ENCODE results near the gene HCN2. TPM values are rescaled to one million over a fixed set of nuclear protein-coding genes. Genes with fewer than 3 reads are reported as not detected.

Gene HCN2
- total RNA-seq, 3 donors from 2014 or later (not counting 1 experiment from before 2014, with no cell fraction given): 0.96 to 1.6 (median 1.1) TPM

- Mint-ChIP-seq H3K27me3 (ENCODE audit: low read depth in 2 of 2) (no peaks in the 10 kb centered on the region), H3K4me1 (peaks cover 26 to 35% of the 10 kb centered on the region in 2 donors), H3K36me3 (no peaks in the 10 kb centered on the region), H3K9me3 (no peaks in the 10 kb centered on the region), H3K4me3 (no peak overlapping the region), H3K27ac (peak overlapping the region; percentile 69 to 71)
- no peaks in the 10 kb centered on the region for H3K36me3 ChIP-seq (ENCODE audit: control insufficient read depth, insufficient read depth, low read length)
- ATAC-seq (no peak), DNase-seq (peak in 1 of 2 donors; percentile 24)
- H3K27me3 ChIP-seq (ENCODE audit: control insufficient read depth, insufficient read depth, low read length): no peaks in the 10 kb centered on the region
- WGBS (ENCODE audit: insufficient coverage): 92% methylated on average over 15 of the region's 25 CpGs
- intact Hi-C loops (cut with micrococcal nuclease): loop anchor here (5.0 kb wide), 2 partner anchors 38 to 92 kb away; partner anchors contain the start of genes CDC34 and RNF126
- H3K27ac ChIP-seq (ENCODE audit: low read length): no peak overlapping the region
- no peak for TF ChIP-seq CTCF (IDR thresholded peaks at IDR 0.05)
- H3K4me1 ChIP-seq (ENCODE audit: control insufficient read depth, insufficient read depth, low read length): peaks cover 36% of the 10 kb centered on the region
- no peak overlapping the region for H3K4me3 ChIP-seq (ENCODE audit: low read length)
- no peaks in the 10 kb centered on the region for H3K9me3 ChIP-seq (ENCODE audit: control insufficient read depth, insufficient read depth, low read length)
Observed at GRCh38 chr19:570251-570686, 19.4 kb upstream of the HCN2 start.

GRCh38 chr19:570937-571565 is 18.6 kb upstream of the HCN2 start:
- no peaks in the 10 kb centered on the region for H3K27me3 Mint-ChIP-seq (ENCODE audit: low read depth in 2 of 2)
- ATAC-seq: peak; percentile 4 to 33 (median 22)
- no peaks in the 10 kb centered on the region for H3K9me3 ChIP-seq (ENCODE audit: control insufficient read depth, insufficient read depth, low read length)
- peak overlapping the region; percentile 57 for H3K4me3 ChIP-seq (ENCODE audit: low read length)
- H3K36me3 Mint-ChIP-seq: no peaks in the 10 kb centered on the region
- H3K4me3 Mint-ChIP-seq: peak overlapping the region; percentile 97
- peak; percentile 51 to 80 for DNase-seq
- H3K27ac Mint-ChIP-seq: peak overlapping the region; percentile 88 to 92
- no peak for TF ChIP-seq CTCF (IDR thresholded peaks at IDR 0.05)
- intact Hi-C loops (cut with micrococcal nuclease): loop anchor here (1.0 to 5.0 kb wide), 4 partner anchors 27 to 91 kb away; partner anchors contain the start of genes CDC34, GZMM and RNF126
- H3K27me3 ChIP-seq (ENCODE audit: control insufficient read depth, insufficient read depth, low read length): no peaks in the 10 kb centered on the region
- H3K9me3 Mint-ChIP-seq: no peaks in the 10 kb centered on the region
- peaks cover 26 to 42% of the 10 kb centered on the region in 2 donors for H3K4me1 Mint-ChIP-seq
- H3K27ac ChIP-seq (ENCODE audit: low read length): peak overlapping the region; percentile 93
- H3K36me3 ChIP-seq (ENCODE audit: control insufficient read depth, insufficient read depth, low read length): no peaks in the 10 kb centered on the region
- under 1% methylated on average over 45 of the region's 45 CpGs for WGBS (ENCODE audit: insufficient coverage)
- peaks cover 43% of the 10 kb centered on the region for H3K4me1 ChIP-seq (ENCODE audit: control insufficient read depth, insufficient read depth, low read length)

GRCh38 chr19:571566-571974 is 18.1 kb upstream of the HCN2 start:
- TF ChIP-seq CTCF (IDR thresholded peaks at IDR 0.05): no peak
- no peaks in the 10 kb centered on the region for H3K9me3 Mint-ChIP-seq
- peak overlapping the region; percentile 97 for H3K4me3 Mint-ChIP-seq
- peak in 1 of 3 donors; percentile 4 for ATAC-seq
- no peaks in the 10 kb centered on the region for H3K36me3 ChIP-seq (ENCODE audit: control insufficient read depth, insufficient read depth, low read length)
- WGBS (ENCODE audit: insufficient coverage): 1% methylated on average over 14 of the region's 14 CpGs
- peaks cover 26 to 47% of the 10 kb centered on the region in 2 donors for H3K4me1 Mint-ChIP-seq
- H3K27ac Mint-ChIP-seq: peak overlapping the region; percentile 88 to 92
- no peaks in the 10 kb centered on the region for H3K9me3 ChIP-seq (ENCODE audit: control insufficient read depth, insufficient read depth, low read length)
- H3K27me3 ChIP-seq (ENCODE audit: control insufficient read depth, insufficient read depth, low read length): no peaks in the 10 kb centered on the region
- peak overlapping the region; percentile 93 for H3K27ac ChIP-seq (ENCODE audit: low read length)
- H3K27me3 Mint-ChIP-seq (ENCODE audit: low read depth in 2 of 2): no peaks in the 10 kb centered on the region
- peaks cover 46% of the 10 kb centered on the region for H3K4me1 ChIP-seq (ENCODE audit: control insufficient read depth, insufficient read depth, low read length)
- intact Hi-C loops (cut with micrococcal nuclease): loop anchor here (1.0 to 5.0 kb wide), 4 partner anchors 27 to 91 kb away; partner anchors contain the start of genes CDC34, GZMM and RNF126
- peak overlapping the region; percentile 57 for H3K4me3 ChIP-seq (ENCODE audit: low read length)
- no peaks in the 10 kb centered on the region for H3K36me3 Mint-ChIP-seq
- peak in 1 of 2 donors; percentile 66 for DNase-seq

All from natural killer cell (primary cell).